Measurements from ENCODE around the gene HOMER1. TPM values are rescaled to one million over a fixed set of nuclear protein-coding genes. Genes with fewer than 3 reads are reported as not detected.

The HOMER1 gene
- total and polyA plus RNA-seq, 4 donors = 13.6 to 47.9 (median 27.1) TPM

GRCh38 chr5:79448336-79448735 lies 65.6 kb downstream of the HOMER1 start:
- no CpG with 5 or more reads among the region's 2 CpGs for WGBS (ENCODE audit: insufficient coverage)
- H3K36me3 ChIP-seq (ENCODE audit: control insufficient read depth, insufficient read depth, low read length) = no peaks in the 10 kb centered on the region
- H3K4me1 ChIP-seq (ENCODE audit: control insufficient read depth, insufficient read depth, low read length) = no peaks in the 10 kb centered on the region
- DNase-seq (ENCODE audit: low read depth in 4 of 6, low spot score in 6 of 6) = no peak
- no peaks in the 10 kb centered on the region for H3K9me3 ChIP-seq (ENCODE audit: control insufficient read depth, insufficient read depth, low read length)
- no peaks in the 10 kb centered on the region for H3K27me3 ChIP-seq (ENCODE audit: control insufficient read depth, insufficient read depth, low read length)
- H3K27ac ChIP-seq (ENCODE audit: low read depth, low read length) = no peak overlapping the region
- H3K4me3 ChIP-seq (ENCODE audit: low read depth, low read length) = no peak overlapping the region

GRCh38 chr5:79436821-79437220 lies 77.1 kb downstream of the HOMER1 start:
- Histone ChIP-seq H3K36me3 (ENCODE audit: control insufficient read depth, insufficient read depth, low read length) (no peaks in the 10 kb centered on the region), H3K4me1 (ENCODE audit: control insufficient read depth, insufficient read depth, low read length) (no peaks in the 10 kb centered on the region), H3K4me3 (ENCODE audit: low read depth, low read length) (no peak overlapping the region), H3K27ac (ENCODE audit: low read depth, low read length) (no peak overlapping the region), H3K9me3 (ENCODE audit: control insufficient read depth, insufficient read depth, low read length) (no peaks in the 10 kb centered on the region), H3K27me3 (ENCODE audit: control insufficient read depth, insufficient read depth, low read length) (no peaks in the 10 kb centered on the region)
- DNase-seq (ENCODE audit: low read depth in 4 of 6, low spot score in 6 of 6) = no peak
- no CpG with 5 or more reads among the region's 2 CpGs for WGBS (ENCODE audit: insufficient coverage)

- no peak overlapping the region for H3K27ac ChIP-seq (ENCODE audit: low read depth, low read length)
- H3K4me1 ChIP-seq (ENCODE audit: control insufficient read depth, insufficient read depth, low read length) = no peaks in the 10 kb centered on the region
- DNase-seq (ENCODE audit: low read depth in 4 of 6, low spot score in 6 of 6) = no peak
- WGBS (ENCODE audit: insufficient coverage) = 100% methylated on average over 2 of the region's 3 CpGs
- H3K4me3 ChIP-seq (ENCODE audit: low read depth, low read length) = no peak overlapping the region
- H3K9me3 ChIP-seq (ENCODE audit: control insufficient read depth, insufficient read depth, low read length) = no peaks in the 10 kb centered on the region
- no peaks in the 10 kb centered on the region for H3K36me3 ChIP-seq (ENCODE audit: control insufficient read depth, insufficient read depth, low read length)
- H3K27me3 ChIP-seq (ENCODE audit: control insufficient read depth, insufficient read depth, low read length) = no peaks in the 10 kb centered on the region
Measured at GRCh38 chr5:79436224-79436623, 77.7 kb downstream of the HOMER1 start.

GRCh38 chr5:79430196-79430595 lies 83.7 kb downstream of the HOMER1 start:
- H3K27ac ChIP-seq (ENCODE audit: low read depth, low read length) = no peak overlapping the region
- no peaks in the 10 kb centered on the region for H3K36me3 ChIP-seq (ENCODE audit: control insufficient read depth, insufficient read depth, low read length)
- no peaks in the 10 kb centered on the region for H3K27me3 ChIP-seq (ENCODE audit: control insufficient read depth, insufficient read depth, low read length)
- no peaks in the 10 kb centered on the region for H3K9me3 ChIP-seq (ENCODE audit: control insufficient read depth, insufficient read depth, low read length)
- H3K4me1 ChIP-seq (ENCODE audit: control insufficient read depth, insufficient read depth, low read length) = no peaks in the 10 kb centered on the region
- DNase-seq (ENCODE audit: low read depth in 4 of 6, low spot score in 6 of 6) = no peak
- no peak overlapping the region for H3K4me3 ChIP-seq (ENCODE audit: low read depth, low read length)

GRCh38 chr5:79423296-79423695 lies 90.6 kb downstream of the HOMER1 start:
- Histone ChIP-seq H3K4me1 (ENCODE audit: control insufficient read depth, insufficient read depth, low read length) (no peaks in the 10 kb centered on the region), H3K27ac (ENCODE audit: low read depth, low read length) (no peak overlapping the region), H3K27me3 (ENCODE audit: control insufficient read depth, insufficient read depth, low read length) (no peaks in the 10 kb centered on the region), H3K36me3 (ENCODE audit: control insufficient read depth, insufficient read depth, low read length) (no peaks in the 10 kb centered on the region), H3K9me3 (ENCODE audit: control insufficient read depth, insufficient read depth, low read length) (no peaks in the 10 kb centered on the region), H3K4me3 (ENCODE audit: low read depth, low read length) (no peak overlapping the region)
- no CpG with 5 or more reads among the region's 3 CpGs for WGBS (ENCODE audit: insufficient coverage)
- peak in 1 of 6 donors; percentile 6 for DNase-seq (ENCODE audit: low read depth in 4 of 6, low spot score in 6 of 6)

GRCh38 chr5:79420248-79420647 lies 93.7 kb downstream of the HOMER1 start:
- Histone ChIP-seq H3K27ac (ENCODE audit: low read depth, low read length) (no peak overlapping the region), H3K9me3 (ENCODE audit: control insufficient read depth, insufficient read depth, low read length) (no peaks in the 10 kb centered on the region), H3K4me3 (ENCODE audit: low read depth, low read length) (no peak overlapping the region), H3K36me3 (ENCODE audit: control insufficient read depth, insufficient read depth, low read length) (no peaks in the 10 kb centered on the region), H3K4me1 (ENCODE audit: control insufficient read depth, insufficient read depth, low read length) (no peaks in the 10 kb centered on the region), H3K27me3 (ENCODE audit: control insufficient read depth, insufficient read depth, low read length) (no peaks in the 10 kb centered on the region)
- WGBS (ENCODE audit: insufficient coverage) = no CpG with 5 or more reads among the region's 3 CpGs
- DNase-seq (ENCODE audit: low read depth in 4 of 6, low spot score in 6 of 6) = no peak

GRCh38 chr5:79418276-79418675 lies 95.7 kb downstream of the HOMER1 start:
- 7% methylated on average over 3 of the region's 5 CpGs for WGBS (ENCODE audit: insufficient coverage)
- Histone ChIP-seq H3K4me3 (ENCODE audit: low read depth, low read length) (no peak overlapping the region), H3K4me1 (ENCODE audit: control insufficient read depth, insufficient read depth, low read length) (no peaks in the 10 kb centered on the region), H3K27me3 (ENCODE audit: control insufficient read depth, insufficient read depth, low read length) (no peaks in the 10 kb centered on the region), H3K9me3 (ENCODE audit: control insufficient read depth, insufficient read depth, low read length) (no peaks in the 10 kb centered on the region), H3K36me3 (ENCODE audit: control insufficient read depth, insufficient read depth, low read length) (no peaks in the 10 kb centered on the region), H3K27ac (ENCODE audit: low read depth, low read length) (no peak overlapping the region)
- peak in 3 of 6 donors; percentile 3 to 16 (median 7) for DNase-seq (ENCODE audit: low read depth in 4 of 6, low spot score in 6 of 6)

GRCh38 chr5:79417495-79417894 lies 96.4 kb downstream of the HOMER1 start:
- H3K27ac ChIP-seq (ENCODE audit: low read depth, low read length) = no peak overlapping the region
- H3K9me3 ChIP-seq (ENCODE audit: control insufficient read depth, insufficient read depth, low read length) = no peaks in the 10 kb centered on the region
- H3K27me3 ChIP-seq (ENCODE audit: control insufficient read depth, insufficient read depth, low read length) = no peaks in the 10 kb centered on the region
- H3K4me1 ChIP-seq (ENCODE audit: control insufficient read depth, insufficient read depth, low read length) = no peaks in the 10 kb centered on the region
- no CpG with 5 or more reads among the region's 1 CpG for WGBS (ENCODE audit: insufficient coverage)
- DNase-seq (ENCODE audit: low read depth in 4 of 6, low spot score in 6 of 6) = no peak
- no peak overlapping the region for H3K4me3 ChIP-seq (ENCODE audit: low read depth, low read length)
- H3K36me3 ChIP-seq (ENCODE audit: control insufficient read depth, insufficient read depth, low read length) = no peaks in the 10 kb centered on the region

- Histone ChIP-seq H3K4me3 (ENCODE audit: low read depth, low read length) (no peak overlapping the region), H3K4me1 (ENCODE audit: control insufficient read depth, insufficient read depth, low read length) (no peaks in the 10 kb centered on the region), H3K36me3 (ENCODE audit: control insufficient read depth, insufficient read depth, low read length) (no peaks in the 10 kb centered on the region), H3K27ac (ENCODE audit: low read depth, low read length) (no peak overlapping the region), H3K27me3 (ENCODE audit: control insufficient read depth, insufficient read depth, low read length) (no peaks in the 10 kb centered on the region), H3K9me3 (ENCODE audit: control insufficient read depth, insufficient read depth, low read length) (no peaks in the 10 kb centered on the region)
- 88% methylated on average over 1 of the region's 2 CpGs for WGBS (ENCODE audit: insufficient coverage)
- DNase-seq (ENCODE audit: low read depth in 4 of 6, low spot score in 6 of 6) = peak in 2 of 6 donors; percentile 14 to 23
Measured at GRCh38 chr5:79416499-79416898, 97.4 kb downstream of the HOMER1 start.

- H3K4me3 ChIP-seq (ENCODE audit: low read depth, low read length) = no peak overlapping the region
- H3K27ac ChIP-seq (ENCODE audit: low read depth, low read length) = no peak overlapping the region
- no peaks in the 10 kb centered on the region for H3K4me1 ChIP-seq (ENCODE audit: control insufficient read depth, insufficient read depth, low read length)
- peaks cover 5% of the 10 kb centered on the region for H3K9me3 ChIP-seq (ENCODE audit: control insufficient read depth, insufficient read depth, low read length)
- peaks cover 2% of the 10 kb centered on the region for H3K36me3 ChIP-seq (ENCODE audit: control insufficient read depth, insufficient read depth, low read length)
- no peak for DNase-seq (ENCODE audit: low read depth in 4 of 6, low spot score in 6 of 6)
- no peaks in the 10 kb centered on the region for H3K27me3 ChIP-seq (ENCODE audit: control insufficient read depth, insufficient read depth, low read length)
Measured at GRCh38 chr5:79413112-79413511, 100.8 kb downstream of the HOMER1 start.
